ENCODE measurements around the gene ZNF485.

ZNF485 gene

GRCh38 chr10:43591303-43591904 is 14.8 kb upstream of the ZNF485 start:
- TF ChIP-seq CTCF (IDR thresholded peaks at IDR 0.05; ENCODE audit: poor library complexity, severe bottlenecking): no peak
- H3K4me1 ChIP-seq (ENCODE audit: insufficient read depth, poor library complexity, severe bottlenecking): no peaks in the 10 kb centered on the region
- H3K4me3 ChIP-seq (ENCODE audit: severe bottlenecking): no peak overlapping the region
- H3K27ac ChIP-seq (ENCODE audit: poor library complexity, severe bottlenecking): no peak overlapping the region
- H3K9me3 ChIP-seq (ENCODE audit: severe bottlenecking): no peaks in the 10 kb centered on the region
- no peak for ATAC-seq (ENCODE audit: low read depth)
- no peaks in the 10 kb centered on the region for H3K36me3 ChIP-seq (ENCODE audit: low read depth)
- H3K27me3 ChIP-seq (ENCODE audit: insufficient read depth, poor library complexity, severe bottlenecking): no peaks in the 10 kb centered on the region
- no peak for DNase-seq (ENCODE audit: low spot score)

GRCh38 chr10:43594944-43595589 is 11.2 kb upstream of the ZNF485 start:
- DNase-seq (ENCODE audit: low spot score) (no peak), ATAC-seq (ENCODE audit: low read depth) (no peak)
- no peaks in the 10 kb centered on the region for H3K27me3 ChIP-seq (ENCODE audit: insufficient read depth, poor library complexity, severe bottlenecking)
- no peak overlapping the region for H3K27ac ChIP-seq (ENCODE audit: poor library complexity, severe bottlenecking)
- H3K9me3 ChIP-seq (ENCODE audit: severe bottlenecking): no peaks in the 10 kb centered on the region
- TF ChIP-seq CTCF (IDR thresholded peaks at IDR 0.05; ENCODE audit: poor library complexity, severe bottlenecking): no peak
- no peak overlapping the region for H3K4me3 ChIP-seq (ENCODE audit: severe bottlenecking)
- no peaks in the 10 kb centered on the region for H3K4me1 ChIP-seq (ENCODE audit: insufficient read depth, poor library complexity, severe bottlenecking)
- no peaks in the 10 kb centered on the region for H3K36me3 ChIP-seq (ENCODE audit: low read depth)

DNA sequence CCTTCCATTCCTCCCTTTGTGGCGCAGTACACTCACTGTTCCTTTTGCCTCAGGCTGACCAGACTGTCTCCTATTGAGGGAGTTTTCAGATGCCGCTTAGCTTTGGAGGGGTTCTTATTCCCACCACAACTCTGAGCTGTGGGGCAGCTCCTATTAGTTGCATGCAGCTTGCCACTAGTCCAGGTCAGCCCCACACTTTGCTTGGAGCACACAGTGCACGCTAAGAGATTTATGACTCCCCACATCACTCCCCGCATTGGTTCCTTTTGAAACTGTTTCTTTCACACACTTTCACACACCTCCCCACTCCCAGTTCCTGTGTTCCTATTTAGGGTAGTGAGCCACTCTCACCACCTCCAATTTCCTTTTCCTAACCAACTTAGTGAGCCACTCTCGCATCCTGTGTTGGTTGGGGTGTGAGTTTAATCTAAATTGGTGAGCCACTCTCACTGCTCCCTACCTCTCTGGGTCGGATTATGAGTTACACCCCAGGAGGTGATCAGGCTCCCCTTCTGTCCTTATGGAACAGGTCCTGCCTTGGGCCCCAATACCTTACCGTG is 10.4 kb upstream of the ZNF485 start:
- Histone ChIP-seq H3K36me3 (ENCODE audit: low read depth) (no peaks in the 10 kb centered on the region), H3K27ac (ENCODE audit: poor library complexity, severe bottlenecking) (no peak overlapping the region), H3K9me3 (ENCODE audit: severe bottlenecking) (no peaks in the 10 kb centered on the region), H3K27me3 (ENCODE audit: insufficient read depth, poor library complexity, severe bottlenecking) (no peaks in the 10 kb centered on the region), H3K4me3 (ENCODE audit: severe bottlenecking) (no peak overlapping the region), H3K4me1 (ENCODE audit: insufficient read depth, poor library complexity, severe bottlenecking) (no peaks in the 10 kb centered on the region)
- no peak for ATAC-seq (ENCODE audit: low read depth)
- no peak for DNase-seq (ENCODE audit: low spot score)
- no peak for TF ChIP-seq CTCF (IDR thresholded peaks at IDR 0.05; ENCODE audit: poor library complexity, severe bottlenecking)

DNA sequence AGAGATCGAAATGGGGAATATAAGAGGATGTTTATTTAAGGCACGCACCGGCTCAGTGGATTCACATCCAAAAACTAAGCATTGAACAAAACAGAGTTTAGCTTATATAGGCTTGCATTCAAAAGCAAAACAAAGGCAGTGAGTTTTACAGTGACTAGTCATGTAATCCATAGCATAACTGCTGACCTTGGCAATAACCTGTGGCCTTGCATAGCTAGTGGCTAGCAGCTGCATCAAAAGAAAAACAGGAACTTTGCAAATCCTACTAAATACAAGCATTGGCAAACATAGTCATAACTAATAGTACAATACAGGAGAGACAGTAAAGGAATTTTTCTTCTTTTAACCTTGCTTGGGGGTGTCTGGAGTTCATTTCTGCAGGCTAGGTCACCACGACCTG is 9.7 kb upstream of the ZNF485 start:
- TF ChIP-seq CTCF (IDR thresholded peaks at IDR 0.05; ENCODE audit: poor library complexity, severe bottlenecking): no peak
- no peaks in the 10 kb centered on the region for H3K9me3 ChIP-seq (ENCODE audit: severe bottlenecking)
- H3K4me1 ChIP-seq (ENCODE audit: insufficient read depth, poor library complexity, severe bottlenecking): no peaks in the 10 kb centered on the region
- ATAC-seq (ENCODE audit: low read depth): no peak
- no peaks in the 10 kb centered on the region for H3K27me3 ChIP-seq (ENCODE audit: insufficient read depth, poor library complexity, severe bottlenecking)
- no peak overlapping the region for H3K4me3 ChIP-seq (ENCODE audit: severe bottlenecking)
- DNase-seq (ENCODE audit: low spot score): no peak
- H3K27ac ChIP-seq (ENCODE audit: poor library complexity, severe bottlenecking): no peak overlapping the region
- no peaks in the 10 kb centered on the region for H3K36me3 ChIP-seq (ENCODE audit: low read depth)

- H3K4me1 ChIP-seq (ENCODE audit: insufficient read depth, poor library complexity, severe bottlenecking): no peaks in the 10 kb centered on the region
- no peaks in the 10 kb centered on the region for H3K9me3 ChIP-seq (ENCODE audit: severe bottlenecking)
- ATAC-seq (ENCODE audit: low read depth) (no peak), DNase-seq (ENCODE audit: low spot score) (no peak)
- H3K27me3 ChIP-seq (ENCODE audit: insufficient read depth, poor library complexity, severe bottlenecking): no peaks in the 10 kb centered on the region
- H3K36me3 ChIP-seq (ENCODE audit: low read depth): no peaks in the 10 kb centered on the region
- no peak for TF ChIP-seq CTCF (IDR thresholded peaks at IDR 0.05; ENCODE audit: poor library complexity, severe bottlenecking)
- no peak overlapping the region for H3K27ac ChIP-seq (ENCODE audit: poor library complexity, severe bottlenecking)
- no peak overlapping the region for H3K4me3 ChIP-seq (ENCODE audit: severe bottlenecking)
Observed at GRCh38 chr10:43598446-43598845, 7.8 kb upstream of the ZNF485 start.
